ENCODE data around the gene LRP6.

- TF ChIP-seq CTCF (conservative IDR thresholded peaks at IDR 0.05; ENCODE audit: low read length) (no peak), EZH2phosphoT487 (IDR thresholded peaks at IDR 0.05; ENCODE audit: borderline replicate concordance, low read depth, low read length) (no peak)
These were observed 30.5 kb upstream of the LRP6 start for GRCh38 chr12:12297201-12297830.
